Dendritic cell treated with granulocyte-macrophage colony-stimulating factor and Interleukin-4, amounts not matched to agents 40 ng/mL and 50 ng/mL, for 4 days (primary cell): ENCODE measurements around the gene RASA3.

Experiments used
- H3K27ac Mint-ChIP-seq: one replicate; pipeline ENCODE4 v1.8.0; 2022; ENCODE audit warnings: mild to moderate bottlenecking, mixed read lengths
- H3K27me3 Mint-ChIP-seq: one replicate; pipeline ENCODE4 v1.8.0; 2022; ENCODE audit warnings: mild to moderate bottlenecking, mixed read lengths
- H3K36me3 Mint-ChIP-seq: one replicate; pipeline ENCODE4 v1.8.0; 2022; ENCODE audit warnings: low read depth, mixed read lengths
- H3K4me1 Mint-ChIP-seq: one replicate; pipeline ENCODE4 v1.8.0; 2022; ENCODE audit warnings: low read depth, mixed read lengths
- H3K4me3 Mint-ChIP-seq: one replicate; pipeline ENCODE4 v1.8.0; 2022; ENCODE audit warnings: mild to moderate bottlenecking, moderate library complexity, mixed read lengths
- H3K9me3 Mint-ChIP-seq: one replicate; pipeline ENCODE4 v1.8.0; 2022; ENCODE audit warnings: mixed read lengths
- intact Hi-C: fragments of 100-400 bp; cut with micrococcal nuclease; formaldehyde crosslinking; loops from one replicate; pipeline ENCODE4 v1.15.0; 2022

RASA3 gene

DNA sequence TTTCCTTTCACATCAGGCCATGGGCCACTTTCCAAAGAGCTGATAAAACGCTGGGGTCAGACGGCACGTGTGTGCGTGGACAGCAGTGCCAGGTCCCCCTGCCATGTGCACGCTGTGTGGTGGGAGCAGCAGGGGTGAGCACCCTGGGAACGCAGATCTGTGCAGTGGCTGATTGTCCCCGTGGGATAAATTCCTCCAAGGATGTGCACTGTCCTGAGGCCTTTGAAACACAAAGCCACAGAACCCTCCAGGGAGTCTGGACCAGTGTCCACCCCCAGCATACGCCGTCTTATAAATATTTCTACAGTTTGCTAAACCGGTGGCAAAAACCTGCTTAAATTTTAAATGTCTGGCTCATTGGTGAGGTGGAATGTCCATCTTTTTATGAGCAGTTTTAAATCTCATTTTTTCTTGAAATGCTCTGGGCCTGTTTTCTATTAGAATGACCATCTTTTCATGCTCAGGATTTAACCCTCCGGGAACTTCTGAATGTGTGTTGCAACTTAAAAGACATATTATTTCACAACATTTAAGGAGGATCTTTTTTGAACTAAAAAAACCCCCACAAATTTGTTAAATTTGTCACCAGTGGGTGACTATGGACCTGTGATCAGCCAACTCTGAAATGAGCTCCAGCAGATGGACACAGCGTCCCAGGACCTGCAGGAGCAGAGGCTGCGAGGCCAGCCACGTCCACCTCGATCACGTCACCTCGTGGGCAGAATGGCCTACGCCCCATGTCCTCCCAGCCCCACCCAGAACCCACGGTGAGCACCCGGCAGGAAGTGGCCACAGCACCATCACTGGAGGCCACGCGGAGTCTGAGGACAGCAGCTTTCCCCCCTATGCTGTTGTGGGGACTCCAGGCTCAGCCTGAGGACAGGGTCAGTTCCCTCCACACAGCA is 68.6 kb downstream of the RASA3 start:
- intact Hi-C loops: loop anchor here (5.0 kb wide), 1 partner anchor 54 kb away; no protein-coding TSS in a partner anchor
- Mint-ChIP-seq H3K36me3 (peaks cover 23% of the 10 kb centered on the region), H3K27ac (peak overlapping the region; percentile 93), H3K27me3 (no peaks in the 10 kb centered on the region), H3K4me3 (peak overlapping the region; percentile 68), H3K4me1 (peaks cover 83% of the 10 kb centered on the region), H3K9me3 (no peaks in the 10 kb centered on the region)

DNA sequence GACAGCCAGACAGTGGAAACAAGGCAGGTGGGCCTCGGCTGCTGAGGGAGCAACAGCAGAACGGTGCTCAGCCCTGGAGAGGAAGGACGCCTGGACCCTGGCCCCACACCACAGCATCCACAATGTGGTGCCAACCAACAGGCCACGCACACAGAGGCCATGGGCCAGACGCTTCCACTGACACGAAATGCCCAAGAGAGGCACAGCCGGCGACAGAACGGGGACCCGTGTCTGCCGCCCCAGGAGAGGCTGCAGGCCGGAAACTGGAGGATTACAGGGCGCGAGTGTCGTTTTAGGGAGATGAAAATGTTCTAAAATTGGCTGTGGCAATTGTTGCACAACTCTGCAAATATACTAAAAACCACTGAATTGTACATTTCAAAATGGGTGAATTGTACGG is 69.7 kb downstream of the RASA3 start:
- H3K27ac Mint-ChIP-seq: peak overlapping the region; percentile 33
- no peak overlapping the region for H3K4me3 Mint-ChIP-seq
- H3K27me3 Mint-ChIP-seq: no peaks in the 10 kb centered on the region
- H3K36me3 Mint-ChIP-seq: peaks cover 23% of the 10 kb centered on the region
- no peaks in the 10 kb centered on the region for H3K9me3 Mint-ChIP-seq
- intact Hi-C loops: loop anchor here (5.0 kb wide), 1 partner anchor 55 kb away; no protein-coding TSS in a partner anchor
- peaks cover 83% of the 10 kb centered on the region for H3K4me1 Mint-ChIP-seq

DNA sequence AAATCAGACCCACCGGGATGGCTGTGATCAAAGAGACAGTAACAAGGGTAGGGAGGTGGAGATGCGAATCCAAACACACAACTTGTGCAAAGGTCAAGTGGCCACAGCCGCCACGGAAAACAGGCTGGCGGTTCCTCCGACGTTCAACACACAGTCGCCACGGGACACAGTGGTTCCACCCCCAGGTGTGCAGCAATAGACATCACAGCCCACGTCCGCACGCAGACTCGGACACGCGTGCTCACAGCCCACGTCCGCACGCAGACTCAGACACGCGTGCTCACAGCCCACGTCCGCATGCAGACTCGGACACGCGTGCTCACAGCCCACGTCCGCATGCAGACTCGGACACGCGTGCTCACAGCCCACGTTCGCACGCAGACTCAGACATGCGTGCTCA is 70.1 kb downstream of the RASA3 start:
- H3K9me3 Mint-ChIP-seq: no peaks in the 10 kb centered on the region
- intact Hi-C loops: loop anchor here (5.0 kb wide), 1 partner anchor 55 kb away; no protein-coding TSS in a partner anchor
- no peaks in the 10 kb centered on the region for H3K27me3 Mint-ChIP-seq
- H3K36me3 Mint-ChIP-seq: peaks cover 23% of the 10 kb centered on the region
- H3K4me3 Mint-ChIP-seq: no peak overlapping the region
- peaks cover 83% of the 10 kb centered on the region for H3K4me1 Mint-ChIP-seq
- H3K27ac Mint-ChIP-seq: peak overlapping the region; percentile 33

DNA sequence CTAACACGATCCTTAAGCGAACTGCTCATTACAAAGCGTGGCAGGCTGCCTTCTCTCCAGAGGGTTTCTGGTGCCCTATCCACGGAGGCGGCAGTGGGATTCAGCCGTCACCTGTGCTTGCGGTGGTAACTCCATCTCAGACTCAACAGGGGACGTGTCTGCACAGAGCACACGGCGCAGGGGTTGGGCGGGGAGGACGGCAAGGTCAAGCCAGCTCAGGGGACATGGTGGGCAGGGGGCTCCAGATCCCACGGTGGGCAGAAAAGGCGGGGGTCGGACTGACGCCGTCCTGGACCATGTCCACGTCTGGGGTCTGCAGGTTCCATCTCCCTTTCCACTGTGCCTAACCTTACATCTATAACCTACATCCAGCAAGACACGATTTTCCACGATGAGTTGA is 70.7 kb downstream of the RASA3 start:
- Mint-ChIP-seq H3K36me3 (peaks cover 23% of the 10 kb centered on the region), H3K4me1 (peaks cover 86% of the 10 kb centered on the region), H3K27me3 (no peaks in the 10 kb centered on the region), H3K27ac (no peak overlapping the region), H3K4me3 (no peak overlapping the region), H3K9me3 (no peaks in the 10 kb centered on the region)
- intact Hi-C loops: loop anchor here (5.0 kb wide), 1 partner anchor 56 kb away; no protein-coding TSS in a partner anchor

DNA sequence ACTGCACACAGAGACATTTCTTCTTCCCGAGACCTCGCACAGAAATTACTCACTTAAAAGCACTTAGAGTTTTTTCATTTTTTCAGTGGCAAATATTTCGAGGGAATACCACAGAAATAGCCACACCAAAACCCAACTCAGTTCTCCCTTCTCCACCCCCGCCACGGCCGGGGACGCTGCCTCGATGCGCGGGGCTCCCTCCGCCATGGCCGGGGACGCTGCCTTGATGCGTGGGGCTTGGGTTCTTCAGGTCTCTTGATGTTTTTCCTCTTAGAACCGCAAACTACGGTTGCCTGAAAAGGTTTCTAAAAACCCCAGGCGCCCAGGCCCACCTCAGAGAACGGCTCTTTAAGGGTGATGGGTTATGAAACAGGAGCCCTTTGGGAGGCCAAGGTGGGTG is 71.4 kb downstream of the RASA3 start:
- H3K36me3 Mint-ChIP-seq: peaks cover 30% of the 10 kb centered on the region
- no peak overlapping the region for H3K27ac Mint-ChIP-seq
- no peak overlapping the region for H3K4me3 Mint-ChIP-seq
- H3K4me1 Mint-ChIP-seq: peaks cover 86% of the 10 kb centered on the region
- H3K9me3 Mint-ChIP-seq: no peaks in the 10 kb centered on the region
- H3K27me3 Mint-ChIP-seq: no peaks in the 10 kb centered on the region
- intact Hi-C loops: loop anchor here (5.0 kb wide), 1 partner anchor 56 kb away; no protein-coding TSS in a partner anchor

DNA sequence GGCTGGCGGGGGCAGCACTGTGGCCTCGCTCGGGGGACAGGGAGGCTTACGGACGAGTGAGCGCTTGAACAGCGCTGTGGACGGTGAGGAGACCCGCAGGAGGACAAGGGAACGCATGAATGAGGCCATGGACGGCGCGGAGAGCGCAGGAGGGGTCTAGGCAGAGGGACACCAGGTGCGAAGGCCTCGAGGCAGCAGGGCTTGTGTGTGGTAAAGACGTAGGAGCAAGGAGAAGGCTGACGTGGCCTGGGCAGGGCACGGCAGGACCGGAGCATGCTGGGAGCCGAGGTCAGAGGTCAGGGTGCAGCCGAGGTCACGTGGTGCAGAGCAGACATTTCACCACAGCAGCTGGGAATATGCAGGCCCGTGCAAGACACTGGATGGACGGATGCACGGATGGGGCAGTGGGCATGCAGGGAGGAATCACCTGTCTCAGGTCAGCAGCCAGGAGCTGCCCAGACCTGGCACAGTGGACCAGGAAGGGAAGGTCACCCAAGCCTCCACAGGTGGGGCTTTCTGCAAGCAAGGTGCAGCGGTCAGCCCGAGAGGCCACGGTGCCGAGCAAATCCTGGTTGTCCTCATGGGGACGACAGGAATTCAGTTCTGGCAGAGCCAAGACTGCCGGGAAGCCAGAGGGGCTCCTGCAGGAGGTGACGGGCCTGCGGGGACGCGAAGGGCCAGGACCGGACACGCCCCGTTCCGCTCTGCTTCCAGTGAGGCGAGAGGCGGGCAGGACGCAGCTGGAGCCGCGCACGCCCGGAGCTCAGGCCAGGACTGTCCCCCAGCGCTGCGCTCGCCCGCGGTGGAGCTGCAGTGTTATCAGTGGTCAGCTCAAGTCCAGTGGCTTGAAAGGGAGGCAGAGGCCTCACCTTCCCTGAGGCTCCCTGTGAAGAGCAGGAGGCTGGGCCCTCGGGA is 72.2 kb downstream of the RASA3 start:
- Mint-ChIP-seq H3K9me3 (no peaks in the 10 kb centered on the region), H3K4me3 (no peak overlapping the region), H3K27ac (no peak overlapping the region), H3K4me1 (peaks cover 85% of the 10 kb centered on the region), H3K36me3 (peaks cover 38% of the 10 kb centered on the region), H3K27me3 (no peaks in the 10 kb centered on the region)
- intact Hi-C loops: loop anchor here (5.0 kb wide), 1 partner anchor 57 kb away; no protein-coding TSS in a partner anchor

DNA sequence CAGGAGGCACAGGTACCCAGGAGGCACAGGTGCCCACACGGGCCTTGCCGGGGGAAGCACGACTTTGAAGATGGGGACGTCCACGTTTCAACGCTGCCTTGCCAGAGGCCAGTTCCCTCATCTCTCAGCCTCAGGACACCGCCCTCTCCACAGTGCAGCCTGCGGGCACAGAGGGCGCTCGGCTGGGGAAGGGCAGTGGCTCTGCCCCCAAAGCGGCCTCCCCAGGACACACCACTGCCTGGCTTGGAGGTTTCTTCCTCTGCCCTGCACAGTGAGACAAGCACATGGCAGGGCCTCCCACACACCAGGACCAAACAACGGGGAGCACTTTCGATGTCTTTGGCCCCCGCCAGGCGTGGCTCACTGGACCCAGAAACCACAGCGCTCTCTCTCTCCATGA is 73.0 kb downstream of the RASA3 start:
- intact Hi-C loops: no loop called here
- H3K27me3 Mint-ChIP-seq: no peaks in the 10 kb centered on the region
- H3K9me3 Mint-ChIP-seq: no peaks in the 10 kb centered on the region
- no peak overlapping the region for H3K27ac Mint-ChIP-seq
- H3K4me3 Mint-ChIP-seq: no peak overlapping the region
- H3K4me1 Mint-ChIP-seq: peaks cover 78% of the 10 kb centered on the region
- H3K36me3 Mint-ChIP-seq: peaks cover 44% of the 10 kb centered on the region

DNA sequence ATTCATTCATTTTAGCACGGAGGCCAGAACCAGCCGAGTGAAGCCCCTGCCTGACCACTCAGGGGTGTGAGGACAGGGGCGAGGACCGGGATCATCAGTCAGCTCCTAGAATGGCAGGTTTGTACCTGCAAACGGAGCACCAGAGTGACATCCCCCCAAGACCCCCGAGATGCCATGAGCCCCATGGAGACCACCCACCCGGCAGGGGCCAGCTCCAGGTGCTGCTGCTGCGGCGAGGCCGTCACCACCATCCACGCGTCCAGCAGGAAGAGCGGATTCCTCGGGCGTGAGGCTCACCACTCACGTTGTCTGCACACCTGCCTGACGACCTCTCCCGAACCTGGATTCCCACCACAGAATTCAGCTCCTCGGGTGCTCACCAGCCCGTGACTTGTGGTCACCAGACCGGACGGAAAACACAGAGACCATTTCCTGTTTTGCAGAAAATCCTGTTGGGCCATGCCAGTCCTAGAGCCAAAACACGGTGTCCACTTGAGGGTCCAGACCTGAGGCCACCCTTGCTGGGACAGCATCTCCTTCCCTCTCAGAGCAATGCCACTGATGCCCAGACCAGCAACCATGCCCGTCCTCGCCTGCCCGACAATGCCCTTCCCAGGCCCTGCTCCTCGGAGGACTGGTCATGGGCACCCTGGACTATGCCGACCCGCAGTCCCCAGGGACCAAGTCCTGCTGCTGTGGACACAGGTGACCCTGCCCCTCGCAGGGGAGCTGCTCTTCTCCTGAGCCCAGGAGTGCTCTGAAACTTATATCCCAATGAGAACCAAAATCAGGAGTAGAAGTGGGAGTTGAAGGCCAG is 74.2 kb downstream of the RASA3 start:
- peak overlapping the region; percentile 21 for H3K4me3 Mint-ChIP-seq
- no peaks in the 10 kb centered on the region for H3K27me3 Mint-ChIP-seq
- H3K27ac Mint-ChIP-seq: peak overlapping the region; percentile 50
- intact Hi-C loops: no loop called here
- H3K9me3 Mint-ChIP-seq: no peaks in the 10 kb centered on the region
- H3K36me3 Mint-ChIP-seq: peaks cover 44% of the 10 kb centered on the region
- peaks cover 69% of the 10 kb centered on the region for H3K4me1 Mint-ChIP-seq

DNA sequence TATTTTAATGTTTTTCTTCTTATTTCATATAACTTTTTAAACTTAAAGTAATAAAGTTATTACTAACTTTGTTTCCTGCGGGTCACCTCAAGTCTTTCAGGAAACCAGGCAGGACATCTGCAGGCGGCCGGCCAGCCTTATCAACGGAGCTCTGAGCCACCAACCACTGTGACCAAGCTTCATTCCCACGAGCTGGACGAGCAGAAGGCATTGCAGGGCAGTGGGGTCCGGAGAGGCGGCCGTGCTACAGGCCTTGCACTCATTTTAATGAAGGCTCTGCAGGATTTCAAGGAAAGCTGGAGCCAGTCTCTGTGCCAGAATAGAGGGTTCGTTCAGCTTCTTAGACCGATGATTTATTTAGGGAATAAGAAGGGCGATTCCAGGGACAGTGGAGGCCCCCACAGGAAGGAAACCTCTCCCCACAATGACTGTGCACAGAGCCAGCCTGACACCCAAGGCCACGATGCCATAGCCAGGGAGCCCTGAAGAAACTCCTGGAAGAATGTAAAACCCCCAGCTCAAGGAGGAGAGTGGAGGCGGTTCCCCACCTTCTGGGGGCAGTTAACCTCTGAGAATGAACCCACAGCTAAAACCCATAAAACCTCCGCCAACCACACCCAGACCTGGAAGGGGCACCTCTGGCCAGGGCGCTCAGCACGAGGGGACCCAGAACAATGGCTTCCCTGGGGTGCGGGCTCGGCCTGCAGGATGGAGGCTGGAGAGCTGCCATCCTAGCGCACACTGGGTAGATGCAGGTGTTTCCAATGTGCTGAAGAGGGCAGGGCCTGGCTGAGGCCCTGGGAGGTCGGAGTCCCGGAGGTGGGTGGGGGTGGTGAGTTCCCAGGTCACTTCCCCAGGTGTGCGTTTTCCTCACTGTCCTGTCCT is 75.0 kb downstream of the RASA3 start:
- peaks cover 44% of the 10 kb centered on the region for H3K36me3 Mint-ChIP-seq
- intact Hi-C loops: no loop called here
- H3K27me3 Mint-ChIP-seq: no peaks in the 10 kb centered on the region
- H3K4me1 Mint-ChIP-seq: peaks cover 68% of the 10 kb centered on the region
- H3K4me3 Mint-ChIP-seq: no peak overlapping the region
- H3K27ac Mint-ChIP-seq: peak overlapping the region; percentile 50
- H3K9me3 Mint-ChIP-seq: no peaks in the 10 kb centered on the region

DNA sequence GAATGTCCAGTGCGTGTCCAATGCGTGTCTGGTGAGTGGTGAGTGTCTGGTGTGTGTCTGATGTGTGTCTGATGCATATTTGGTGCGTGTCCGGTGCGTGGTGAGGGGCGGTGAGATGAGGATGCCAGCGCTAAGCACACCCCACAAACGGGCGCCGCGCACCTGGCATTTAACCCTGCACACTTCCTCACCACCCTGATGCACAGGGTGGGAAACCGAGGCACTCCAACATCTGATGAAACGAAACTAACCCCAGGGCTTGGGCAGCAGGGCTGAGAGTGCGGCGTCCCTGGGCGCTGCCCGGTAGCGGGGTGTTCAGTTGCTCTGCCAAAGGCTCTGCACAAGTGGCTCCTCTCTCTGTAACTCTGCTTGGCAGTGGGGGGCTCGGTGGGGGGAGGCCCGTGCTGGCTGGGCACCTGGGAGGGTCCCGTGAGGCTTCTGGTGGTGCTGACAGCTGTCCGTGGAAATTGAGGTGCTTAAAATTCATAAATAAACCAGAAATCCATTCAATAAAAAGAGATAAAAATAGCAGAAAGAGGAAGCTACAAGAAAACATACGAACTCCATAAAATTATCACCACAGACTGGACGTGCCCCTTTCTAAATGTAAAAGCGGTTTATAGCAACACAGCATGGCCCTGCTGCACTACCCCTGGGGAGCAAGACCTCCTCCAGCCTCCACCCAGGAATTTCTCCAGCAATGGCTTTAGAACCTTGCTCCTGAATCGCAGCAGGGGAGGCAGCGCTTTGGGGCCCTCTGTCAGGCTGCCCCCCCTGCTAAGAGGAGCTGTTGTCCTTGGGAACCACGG is 76.0 kb downstream of the RASA3 start:
- H3K9me3 Mint-ChIP-seq: no peaks in the 10 kb centered on the region
- no peak overlapping the region for H3K27ac Mint-ChIP-seq
- peaks cover 45% of the 10 kb centered on the region for H3K36me3 Mint-ChIP-seq
- H3K4me3 Mint-ChIP-seq: no peak overlapping the region
- H3K27me3 Mint-ChIP-seq: no peaks in the 10 kb centered on the region
- peaks cover 66% of the 10 kb centered on the region for H3K4me1 Mint-ChIP-seq
- intact Hi-C loops: no loop called here

DNA sequence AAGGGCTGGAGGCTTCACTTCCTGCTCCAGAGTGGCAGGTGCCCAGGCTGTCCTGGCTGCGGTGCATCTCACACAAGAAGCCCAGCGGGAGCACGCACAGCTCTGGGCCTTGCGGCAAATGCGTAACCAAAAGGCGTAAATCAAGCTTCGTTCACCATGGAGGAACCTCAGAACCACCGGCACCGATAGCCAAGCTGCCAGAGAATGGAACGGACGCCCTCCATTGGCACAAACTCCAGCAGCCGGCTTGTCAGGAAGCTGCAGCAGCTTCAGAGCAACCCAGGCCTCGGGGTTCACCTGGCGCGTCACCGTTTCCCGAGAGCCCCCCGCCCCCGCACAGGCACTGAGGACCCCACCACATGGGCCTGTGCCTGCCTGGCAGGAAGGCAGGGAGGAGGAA is 76.7 kb downstream of the RASA3 start:
- Mint-ChIP-seq H3K27me3 (no peaks in the 10 kb centered on the region), H3K27ac (no peak overlapping the region), H3K9me3 (no peaks in the 10 kb centered on the region), H3K36me3 (peaks cover 46% of the 10 kb centered on the region), H3K4me3 (no peak overlapping the region), H3K4me1 (peaks cover 67% of the 10 kb centered on the region)
- intact Hi-C loops: no loop called here

DNA sequence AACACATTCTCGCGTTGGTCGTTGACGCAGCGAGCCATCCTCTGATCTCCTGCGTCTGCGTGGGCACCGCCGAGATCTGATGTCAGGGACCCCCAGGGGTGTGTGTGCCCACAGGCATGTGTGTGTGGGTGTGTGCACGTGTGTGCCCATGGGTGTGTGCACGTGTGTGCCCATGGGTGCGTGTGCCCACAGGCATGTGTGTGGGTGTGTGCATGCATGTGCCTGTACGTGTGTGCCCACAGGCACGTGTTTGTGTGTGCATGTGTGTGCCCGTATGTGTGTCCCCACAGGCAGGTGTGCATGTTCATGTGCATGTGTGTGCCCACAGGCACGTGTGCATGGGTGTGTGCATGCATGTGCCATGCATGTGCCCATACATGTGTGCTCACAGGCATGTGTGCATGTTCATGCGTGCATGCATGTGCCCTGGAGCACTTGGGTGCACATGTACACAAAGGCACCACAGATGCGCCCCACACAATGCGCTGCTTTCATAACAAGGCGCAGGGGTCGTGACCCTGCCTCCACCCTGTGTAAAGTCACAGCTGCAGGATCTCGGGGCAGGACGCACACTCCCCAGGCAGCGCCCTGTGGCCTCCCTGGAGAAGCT is 77.5 kb downstream of the RASA3 start:
- H3K36me3 Mint-ChIP-seq: peaks cover 50% of the 10 kb centered on the region
- intact Hi-C loops: no loop called here
- H3K27me3 Mint-ChIP-seq: no peaks in the 10 kb centered on the region
- H3K9me3 Mint-ChIP-seq: no peaks in the 10 kb centered on the region
- H3K4me3 Mint-ChIP-seq: no peak overlapping the region
- H3K27ac Mint-ChIP-seq: no peak overlapping the region
- H3K4me1 Mint-ChIP-seq: peaks cover 67% of the 10 kb centered on the region
